A549 (cell line): ENCODE measurements around the gene MROH7. TPM values are rescaled to one million over a fixed set of nuclear protein-coding genes. Genes with fewer than 3 reads are reported as not detected.

Experiments
- ATAC-seq, 2 experiments: fragments of 200-7000 bp in 1 of 2; fragments of >200 bp in 1 of 2; cut with Nextera tagmentation in 1 of 2; cut with Tn5 transposase in 1 of 2; 3 replicates each; pipeline versions ENCODE4 v1.8.0 to v1.9.1; 2018 to 2020; ENCODE audit warnings: mild to moderate bottlenecking in 1 of 2, moderate library complexity in 1 of 2
- CTCF ChIA-PET: fragments of 300-600 bp; sonication (Branson Sonifier 250); formaldehyde crosslinking; extraction: SDS; loops from one replicate; lab custom pipeline; 2021; ENCODE audit warnings: antibody characterized with exemption, inconsistent platforms; lab: Yijun Ruan, JAX
- POLR2A ChIA-PET: fragments of 350-600 bp; formaldehyde crosslinking; extraction: SDS; loops from one replicate; lab custom pipeline; 2021; ENCODE audit warnings: antibody characterized with exemption, inconsistent platforms; lab: Yijun Ruan, JAX
- DNase-seq, 2 experiments: peaks; one replicate each; pipeline versions ENCODE4 v3.0.0 to v3.0.0-alpha.2; 2011 to 2016; ENCODE audit warnings: low read depth in 1 of 2, low spot score in 1 of 2
- FAIRE-seq: peaks from 2 replicates; lab custom pipeline; 2011; peaks lifted over from hg19 to GRCh38; lab: Jason Lieb, UNC
- H3K27ac ChIP-seq, 2 experiments: fragments of >200 bp; sonication (Bioruptor Twin); formaldehyde crosslinking; 3 replicates each; pipeline ENCODE4 v1.5.1; 2016 to 2017
- H3K4me1 ChIP-seq: fragments of >200 bp; sonication (Bioruptor Twin); formaldehyde crosslinking; 3 replicates; pipeline ENCODE4 v1.6.1; 2016
- H3K4me2 ChIP-seq: fragments of >200 bp; sonication (Bioruptor Twin); formaldehyde crosslinking; 3 replicates; pipeline ENCODE4 v1.6.1; 2016
- H3K4me3 ChIP-seq: fragments of >200 bp; sonication (Bioruptor Twin); formaldehyde crosslinking; 3 replicates; pipeline ENCODE4 v1.5.1; 2016
- H3K9me3 ChIP-seq: fragments of >200 bp; sonication (Bioruptor Twin); formaldehyde crosslinking; 3 replicates; pipeline ENCODE4 v1.6.1; 2016
- MAX ChIP-seq: IDR thresholded peaks from 2 replicates; pipeline ENCODE4 v1.6.1; 2012
- REST ChIP-seq: fragments of 200-600 bp; sonication (generic); IDR thresholded peaks from 2 replicates; pipeline ENCODE4 v1.6.1; 2016; ENCODE audit warnings: antibody characterized with exemption, mild to moderate bottlenecking, moderate library complexity
- WGBS: methylation state at CpG from one replicate; pipeline ENCODE4 v1.1.6; 2017; ENCODE audit errors: missing lambda C conversion rate; 5-methylcytosine and 5-hydroxymethylcytosine counted together
- polyA plus RNA-seq, 4 experiments: library from polyadenylated mRNA; depleted of rRNA in 3 of 4; stranded (reverse); fragments of >200 nt; fragmentation: RNase III in 1 of 4; extraction: RNeasy Plus Mini Kit Qiagen cat#74134 plus additional on column Dnase treatment in 1 of 4; gene quantifications; 2 replicates in 3 of 4; 3 replicates in 1 of 4; pipeline ENCODE4 v1.2.3, GENCODE V29; 2011 to 2017

Gene MROH7
- polyA plus RNA-seq, 2 of the 4 experiments (the other 2 are of a cell fraction), result not detected

GRCh38 chr1:54758678-54759348 lies 117.2 kb downstream of the MROH7 start:
- Histone ChIP-seq H3K4me1 (no peaks in the 10 kb centered on the region), H3K4me2 (no peak overlapping the region), H3K4me3 (no peak overlapping the region), H3K9me3 (no peaks in the 10 kb centered on the region), H3K27ac (no peak overlapping the region)
- FAIRE-seq, result no peak
- 94% methylated on average over 11 of the region's 20 CpGs for WGBS
- no peak for ATAC-seq
- TF ChIP-seq REST (no peak), MAX (no peak)
- CTCF ChIA-PET, result no interaction called here
- POLR2A ChIA-PET, result no interaction called here
- no peak for DNase-seq

Other genes with a start within 250 kb of the MROH7 start
- gene SSBP3, start 235.4 kb upstream of the MROH7 start, polyA plus RNA-seq (2011; rRNA removed), result 6.6 and 7.2 TPM in 2 replicates
- gene SSBP3, start 235.4 kb upstream of the MROH7 start, polyA plus RNA-seq (2017; fragmentation: RNase III; extraction: RNeasy Plus Mini Kit Qiagen cat#74134 plus additional on column Dnase treatment), result 8.3 to 10.2 TPM (median 9.1 TPM) in 3 replicates
- gene ACOT11, start 93.6 kb upstream of the MROH7 start, polyA plus RNA-seq (2011; rRNA removed), result 1.7 and 2.0 TPM in 2 replicates
- gene ACOT11, start 93.6 kb upstream of the MROH7 start, polyA plus RNA-seq (2017; fragmentation: RNase III; extraction: RNeasy Plus Mini Kit Qiagen cat#74134 plus additional on column Dnase treatment), result 1.5 to 1.8 TPM (median 1.7 TPM) in 3 replicates
- not detected in 2 replicates for gene FAM151A, start 18.3 kb upstream of the MROH7 start, polyA plus RNA-seq (2011; rRNA removed)
- gene FAM151A, start 18.3 kb upstream of the MROH7 start, polyA plus RNA-seq (2017; fragmentation: RNase III; extraction: RNeasy Plus Mini Kit Qiagen cat#74134 plus additional on column Dnase treatment), result not detected in 3 replicates
- 27.1 and 32.2 TPM in 2 replicates for gene TTC4, start 74.1 kb downstream of the MROH7 start, polyA plus RNA-seq (2011; rRNA removed)
- gene TTC4, start 74.1 kb downstream of the MROH7 start, polyA plus RNA-seq (2017; fragmentation: RNase III; extraction: RNeasy Plus Mini Kit Qiagen cat#74134 plus additional on column Dnase treatment), result 20.1 to 22.8 TPM (median 20.4 TPM) in 3 replicates
- gene PARS2, start 122.7 kb downstream of the MROH7 start, polyA plus RNA-seq (2011; rRNA removed), result 2.3 and 3.7 TPM in 2 replicates
- 2.8 to 2.9 TPM (median 2.9 TPM) in 3 replicates for gene PARS2, start 122.7 kb downstream of the MROH7 start, polyA plus RNA-seq (2017; fragmentation: RNase III; extraction: RNeasy Plus Mini Kit Qiagen cat#74134 plus additional on column Dnase treatment)
- gene TTC22, start 159.5 kb downstream of the MROH7 start, polyA plus RNA-seq (2011; rRNA removed), result not detected in 2 replicates
- gene TTC22, start 159.5 kb downstream of the MROH7 start, polyA plus RNA-seq (2017; fragmentation: RNase III; extraction: RNeasy Plus Mini Kit Qiagen cat#74134 plus additional on column Dnase treatment), result not detected in 3 replicates
- gene DHCR24, start 245.4 kb downstream of the MROH7 start, polyA plus RNA-seq (2011; rRNA removed), result 29.9 and 60.3 TPM in 2 replicates
- gene DHCR24, start 245.4 kb downstream of the MROH7 start, polyA plus RNA-seq (2017; fragmentation: RNase III; extraction: RNeasy Plus Mini Kit Qiagen cat#74134 plus additional on column Dnase treatment), result 20.4 to 33.3 TPM (median 30.2 TPM) in 3 replicates